GM11168 (cell line): Measurements from ENCODE around the gene PRR30.

Source experiments
- in situ Hi-C: fragments of 300-500 bp; cut with MboI; formaldehyde crosslinking; loops from one replicate; pipeline ENCODE4 v1.12.0; 2022; ENCODE audit warnings: low sequenced_read_pairs; ENCODE audit not compliant: unreplicated experiment

PRR30 gene

GRCh38 chr2:27155069-27155520, 15.9 kb upstream of the PRR30 start:
- in situ Hi-C loops = no loop called here

GRCh38 chr2:27154488-27154887, 15.3 kb upstream of the PRR30 start:
- in situ Hi-C loops = no loop called here

GRCh38 chr2:27152796-27153464, 13.7 kb upstream of the PRR30 start:
- in situ Hi-C loops = no loop called here

GRCh38 chr2:27152102-27152795, 13.0 kb upstream of the PRR30 start:
- in situ Hi-C loops = no loop called here

- in situ Hi-C loops = no loop called here
Observed at GRCh38 chr2:27150639-27151230, 11.5 kb upstream of the PRR30 start.

- in situ Hi-C loops = no loop called here
Observed at GRCh38 chr2:27149570-27150405, 10.6 kb upstream of the PRR30 start.

GRCh38 chr2:27148801-27149439, 9.7 kb upstream of the PRR30 start, which contains the start of gene TCF23:
Gene TCF23, plus strand, starts transcription at chr2:27149004. Its CDS starts 130 bp downstream, at chr2:27149134.
- in situ Hi-C loops = no loop called here

- in situ Hi-C loops = no loop called here
Observed at GRCh38 chr2:27147935-27148334, 8.7 kb upstream of the PRR30 start.

GRCh38 chr2:27145682-27146081, 6.5 kb upstream of the PRR30 start:
- in situ Hi-C loops = no loop called here

GRCh38 chr2:27143285-27143684, 4.1 kb upstream of the PRR30 start:
- in situ Hi-C loops = no loop called here

- in situ Hi-C loops = no loop called here
Observed at GRCh38 chr2:27138111-27138510, 1.1 kb downstream of the PRR30 start.

- in situ Hi-C loops = no loop called here
Observed at GRCh38 chr2:27137322-27137935, 1.8 kb downstream of the PRR30 start.

GRCh38 chr2:27136751-27137150, 2.5 kb downstream of the PRR30 start:
- in situ Hi-C loops = no loop called here

GRCh38 chr2:27135478-27135955, 3.7 kb downstream of the PRR30 start:
- in situ Hi-C loops = no loop called here

- in situ Hi-C loops = no loop called here
Observed at GRCh38 chr2:27134781-27135477, 4.3 kb downstream of the PRR30 start.

- in situ Hi-C loops = no loop called here
Observed at GRCh38 chr2:27133905-27134780, 5.1 kb downstream of the PRR30 start, which contains the start of gene PREB. Gene PREB, minus strand, starts transcription at chr2:27134636. Its CDS starts 215 bp downstream, at chr2:27134421.

- in situ Hi-C loops = no loop called here
Observed at GRCh38 chr2:27133195-27133875, 5.9 kb downstream of the PRR30 start.
